GM19035 (cell line): ENCODE results near the gene MARCHF7.
"Not testable (repeated sequence)": the region's sequence is repeated elsewhere in the genome, so short reads cannot be mapped to it uniquely, and the experiment has no call there.

Experiments used
- ATAC-seq: cut with Tn5 transposase; IDR thresholded peaks from one replicate; pipeline ENCODE4 v1.9.1; 2021; ENCODE audit not compliant: unreplicated experiment

Gene MARCHF7, protein sequence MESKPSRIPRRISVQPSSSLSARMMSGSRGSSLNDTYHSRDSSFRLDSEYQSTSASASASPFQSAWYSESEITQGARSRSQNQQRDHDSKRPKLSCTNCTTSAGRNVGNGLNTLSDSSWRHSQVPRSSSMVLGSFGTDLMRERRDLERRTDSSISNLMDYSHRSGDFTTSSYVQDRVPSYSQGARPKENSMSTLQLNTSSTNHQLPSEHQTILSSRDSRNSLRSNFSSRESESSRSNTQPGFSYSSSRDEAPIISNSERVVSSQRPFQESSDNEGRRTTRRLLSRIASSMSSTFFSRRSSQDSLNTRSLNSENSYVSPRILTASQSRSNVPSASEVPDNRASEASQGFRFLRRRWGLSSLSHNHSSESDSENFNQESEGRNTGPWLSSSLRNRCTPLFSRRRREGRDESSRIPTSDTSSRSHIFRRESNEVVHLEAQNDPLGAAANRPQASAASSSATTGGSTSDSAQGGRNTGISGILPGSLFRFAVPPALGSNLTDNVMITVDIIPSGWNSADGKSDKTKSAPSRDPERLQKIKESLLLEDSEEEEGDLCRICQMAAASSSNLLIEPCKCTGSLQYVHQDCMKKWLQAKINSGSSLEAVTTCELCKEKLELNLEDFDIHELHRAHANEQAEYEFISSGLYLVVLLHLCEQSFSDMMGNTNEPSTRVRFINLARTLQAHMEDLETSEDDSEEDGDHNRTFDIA

GRCh38 chr2:159712143-159712928, at the start of gene MARCHF7:
MARCHF7 (plus strand) TSS chr2:159712506; CDS start chr2:159729023, 16,517 bp downstream.
- ATAC-seq, result peak; percentile 94

DNA sequence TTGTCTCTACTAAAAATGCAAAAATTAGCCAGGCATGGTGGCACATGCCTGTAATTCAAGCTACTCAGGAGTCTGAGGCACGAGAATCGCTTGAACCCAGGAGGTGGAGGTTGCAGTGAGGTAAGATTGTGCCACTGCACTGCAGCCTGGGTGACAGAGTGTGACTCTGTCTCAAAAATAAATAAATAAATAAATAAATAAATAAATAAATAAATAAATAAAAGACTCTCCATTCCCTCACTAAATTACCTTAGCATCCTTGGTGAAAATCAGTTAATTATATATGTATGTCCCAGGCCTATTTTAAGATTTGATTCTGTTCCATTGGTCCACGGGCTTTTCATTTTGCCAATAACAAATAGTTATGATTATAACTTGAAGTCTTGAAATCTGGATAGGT, 44.9 kb upstream of the MARCHF7 start:
- ATAC-seq, result not testable (repeated sequence)

GRCh38 chr2:159671047-159671446, 41.3 kb upstream of the MARCHF7 start:
- ATAC-seq, result no peak

DNA sequence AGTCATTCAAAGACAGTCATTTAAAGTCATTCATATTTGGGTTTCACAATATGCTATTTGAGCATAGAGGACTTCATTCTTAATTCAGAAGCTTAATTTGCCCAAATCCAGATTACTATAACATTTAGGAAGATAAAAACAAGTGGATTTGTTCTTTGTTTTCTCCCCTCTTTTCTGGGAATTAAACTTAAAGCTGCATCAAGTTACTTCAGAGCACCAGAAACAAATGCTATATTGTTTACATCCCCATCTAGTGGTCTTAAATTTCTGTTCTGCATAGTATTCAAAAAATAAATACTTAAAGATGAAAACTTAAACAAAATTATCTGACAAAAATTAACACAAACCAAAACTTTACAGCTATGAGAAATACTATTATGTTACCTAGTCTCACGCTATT, 34.7 kb upstream of the MARCHF7 start:
- no peak for ATAC-seq

DNA sequence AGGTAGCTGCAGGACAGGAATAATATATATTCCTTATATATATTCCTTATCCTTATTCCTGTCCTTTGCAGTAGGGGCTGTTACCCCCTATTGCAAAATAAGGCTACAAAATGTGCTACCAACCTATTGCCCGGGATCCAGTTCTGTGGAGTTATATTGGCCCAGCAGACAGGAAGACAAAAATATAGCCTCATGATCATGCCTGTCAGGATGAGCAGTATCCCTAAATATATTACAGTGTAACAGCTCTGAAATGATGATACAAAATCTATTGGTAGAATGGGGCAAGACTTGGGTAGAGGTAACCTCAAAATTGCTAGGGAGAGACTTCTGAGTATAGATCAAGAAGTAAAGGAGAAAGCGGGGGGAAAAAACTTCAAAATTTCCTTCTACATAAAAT, 31.6 kb upstream of the MARCHF7 start:
- no peak for ATAC-seq

DNA sequence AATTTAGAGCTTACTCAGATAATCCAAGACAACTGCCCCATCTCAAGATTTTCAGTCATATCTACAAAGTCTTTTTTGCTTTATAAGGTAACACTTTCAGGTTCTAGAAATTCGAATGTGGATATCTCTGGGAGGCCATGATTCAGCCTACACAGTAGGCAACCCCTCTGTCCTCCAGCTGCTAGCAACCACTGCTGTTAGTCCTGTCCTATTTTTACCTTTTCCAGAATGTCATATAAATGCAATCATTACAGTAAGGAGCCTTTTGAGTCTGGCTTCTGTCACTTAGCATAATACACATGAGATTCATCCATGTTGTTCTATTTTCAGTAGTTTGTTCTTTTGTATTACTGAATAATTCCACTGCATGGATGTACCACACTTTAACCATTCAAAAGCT, 28.5 kb upstream of the MARCHF7 start:
- ATAC-seq, result no peak

DNA sequence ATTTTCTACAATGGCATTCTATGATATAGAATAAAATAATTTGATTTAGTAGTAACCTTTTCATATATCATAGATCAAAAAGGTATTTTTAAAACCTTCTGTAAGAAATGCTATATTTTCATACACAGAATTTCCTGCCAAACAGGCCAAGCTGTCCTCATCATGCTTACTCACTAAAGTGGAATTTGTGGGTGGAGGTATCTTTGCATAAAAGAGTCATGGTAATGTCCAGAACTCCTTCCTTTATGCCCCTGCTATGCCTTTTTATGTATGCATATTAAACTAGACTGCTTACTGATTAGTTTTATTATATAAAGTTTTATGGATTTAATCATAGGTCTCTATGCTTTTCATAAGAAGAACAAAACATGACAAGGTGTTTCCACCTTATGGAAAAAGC, 27.5 kb upstream of the MARCHF7 start:
- no peak for ATAC-seq

DNA sequence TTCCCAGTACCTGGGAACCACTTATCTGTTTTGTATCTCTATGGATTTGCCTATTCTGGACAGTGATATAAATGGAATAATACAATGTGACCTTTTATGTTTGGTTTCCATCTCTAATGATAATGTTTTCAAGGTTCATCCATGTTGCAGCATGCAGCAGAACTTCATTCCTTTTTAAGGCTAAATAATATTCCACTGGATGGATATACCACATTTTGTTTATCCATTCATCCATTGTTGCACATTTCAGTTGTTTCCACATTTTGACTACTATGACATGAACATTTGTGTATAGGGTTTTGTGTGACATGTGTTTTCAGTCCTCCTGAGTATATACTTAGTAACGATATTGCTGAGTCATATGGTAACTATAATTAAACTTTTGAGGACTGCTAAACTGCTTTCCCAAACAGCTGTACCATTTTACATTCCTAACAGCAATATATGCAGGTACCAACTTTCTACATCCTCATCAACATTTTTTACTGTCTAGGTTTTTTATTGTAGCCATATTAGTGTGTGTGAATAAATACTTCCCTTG, 17.7 kb upstream of the MARCHF7 start:
- ATAC-seq, result no peak

DNA sequence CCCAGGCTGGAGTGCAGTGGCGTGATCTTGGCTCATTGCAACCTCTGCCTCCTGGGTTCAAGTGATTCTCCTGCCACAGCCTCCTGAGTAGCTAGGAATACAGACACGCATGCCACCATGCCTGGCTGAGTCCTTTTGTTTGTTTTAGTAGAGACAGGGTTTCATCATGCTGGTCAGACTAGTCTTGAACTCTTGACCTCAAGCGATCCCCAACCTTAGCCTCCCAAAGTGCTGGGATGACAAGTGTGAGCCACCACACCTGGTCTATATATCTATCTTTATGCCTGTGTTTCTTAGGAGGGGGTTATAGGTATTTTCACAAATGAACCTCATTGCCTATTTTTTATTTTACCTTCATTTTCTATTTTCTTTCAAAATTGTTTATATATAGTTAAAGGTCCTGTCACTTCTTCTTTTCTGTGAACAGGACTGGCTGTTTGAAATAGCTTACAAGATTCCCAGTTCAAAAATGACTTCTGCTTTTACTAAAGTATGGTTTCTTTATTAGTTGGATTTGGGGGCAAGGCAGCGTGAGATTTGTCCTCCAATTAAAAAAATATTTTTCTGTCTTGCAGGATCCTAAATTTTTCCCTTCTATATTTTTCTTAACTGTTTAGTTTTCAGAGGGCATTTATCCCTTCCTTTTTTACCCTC, 16.4 kb upstream of the MARCHF7 start:
- no peak for ATAC-seq

GRCh38 chr2:159703491-159703890, 8.8 kb upstream of the MARCHF7 start:
- ATAC-seq, result no peak

GRCh38 chr2:159706385-159706980, 5.8 kb upstream of the MARCHF7 start:
- no peak for ATAC-seq

DNA sequence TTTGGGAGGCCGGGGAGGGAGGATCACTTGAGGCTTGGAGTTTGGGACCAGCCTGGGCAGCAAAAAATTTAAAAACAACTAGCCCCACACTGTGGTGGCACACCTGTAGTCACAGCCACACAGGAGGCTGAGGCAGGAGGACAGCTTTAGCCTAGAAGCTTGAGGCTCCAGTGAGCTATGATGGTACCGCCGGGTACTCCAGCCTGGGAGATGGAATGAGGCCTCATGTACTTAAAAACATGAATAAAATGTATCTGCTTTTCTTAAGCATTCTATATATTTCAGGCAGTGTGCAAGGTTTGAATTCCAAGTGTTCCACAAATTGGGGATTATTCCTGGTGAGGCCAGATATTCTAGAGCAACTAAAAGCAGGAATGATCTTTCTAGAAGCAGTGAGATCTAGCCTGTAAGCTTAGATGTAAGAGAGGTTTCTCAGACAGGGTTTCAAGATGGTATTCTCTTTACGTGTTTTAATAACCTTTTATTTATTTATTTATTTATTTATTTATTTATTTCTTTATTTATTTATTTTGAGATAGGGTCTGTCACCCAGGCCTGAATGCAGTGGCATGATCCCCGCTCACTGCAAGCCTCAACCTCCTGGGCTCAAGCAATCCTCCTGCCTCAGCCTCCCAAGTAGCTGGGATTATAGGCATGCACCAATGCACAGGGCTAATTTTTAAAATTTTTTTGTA, 4.1 kb upstream of the MARCHF7 start:
- ATAC-seq, result no peak

- no peak for ATAC-seq
Measured at GRCh38 chr2:159710601-159711180, 1.6 kb upstream of the MARCHF7 start.

- ATAC-seq, result no peak
Measured at GRCh38 chr2:159711562-159712142, 654 bp upstream of the MARCHF7 start.

DNA sequence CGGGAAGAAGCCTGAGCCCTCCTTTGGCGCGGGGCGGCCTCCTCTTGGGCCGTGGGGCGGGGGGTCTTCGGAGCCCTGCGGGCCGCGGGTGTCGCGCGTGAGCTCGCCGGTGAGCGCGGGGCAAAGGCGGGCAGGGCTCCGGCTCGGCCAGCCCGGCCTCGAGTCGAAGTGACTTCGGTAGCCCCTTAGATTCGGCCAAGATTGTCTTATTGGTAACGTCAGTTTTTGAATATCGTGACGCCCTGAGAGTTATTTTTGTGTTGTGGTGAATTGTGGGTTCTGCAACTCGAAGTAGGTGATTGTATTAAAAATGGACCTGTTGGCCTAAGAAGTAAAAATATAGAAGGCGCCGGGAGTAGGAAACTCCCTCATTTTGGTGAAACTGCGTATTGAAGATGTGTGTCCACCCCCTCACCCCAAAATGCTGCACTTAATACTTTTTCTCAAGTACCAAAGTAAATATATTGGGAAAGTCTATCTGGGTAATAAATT, 669 bp downstream of the MARCHF7 start:
- no peak for ATAC-seq

- ATAC-seq, result no peak
Measured at GRCh38 chr2:159713631-159714246, 1.4 kb downstream of the MARCHF7 start.

- no peak for ATAC-seq
Measured at GRCh38 chr2:159714247-159714930, 2.1 kb downstream of the MARCHF7 start.

- ATAC-seq, result no peak
Measured at GRCh38 chr2:159715451-159715850, 3.1 kb downstream of the MARCHF7 start.
